ENCODE data around the gene VPS26B.

GRCh38 chr11:134223836-134224709, at the start of gene VPS26B, which contains the start of gene NCAPD3:
- TF ChIP-seq, protein P1, sequence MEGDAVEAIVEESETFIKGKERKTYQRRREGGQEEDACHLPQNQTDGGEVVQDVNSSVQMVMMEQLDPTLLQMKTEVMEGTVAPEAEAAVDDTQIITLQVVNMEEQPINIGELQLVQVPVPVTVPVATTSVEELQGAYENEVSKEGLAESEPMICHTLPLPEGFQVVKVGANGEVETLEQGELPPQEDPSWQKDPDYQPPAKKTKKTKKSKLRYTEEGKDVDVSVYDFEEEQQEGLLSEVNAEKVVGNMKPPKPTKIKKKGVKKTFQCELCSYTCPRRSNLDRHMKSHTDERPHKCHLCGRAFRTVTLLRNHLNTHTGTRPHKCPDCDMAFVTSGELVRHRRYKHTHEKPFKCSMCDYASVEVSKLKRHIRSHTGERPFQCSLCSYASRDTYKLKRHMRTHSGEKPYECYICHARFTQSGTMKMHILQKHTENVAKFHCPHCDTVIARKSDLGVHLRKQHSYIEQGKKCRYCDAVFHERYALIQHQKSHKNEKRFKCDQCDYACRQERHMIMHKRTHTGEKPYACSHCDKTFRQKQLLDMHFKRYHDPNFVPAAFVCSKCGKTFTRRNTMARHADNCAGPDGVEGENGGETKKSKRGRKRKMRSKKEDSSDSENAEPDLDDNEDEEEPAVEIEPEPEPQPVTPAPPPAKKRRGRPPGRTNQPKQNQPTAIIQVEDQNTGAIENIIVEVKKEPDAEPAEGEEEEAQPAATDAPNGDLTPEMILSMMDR (conservative IDR thresholded peaks at IDR 0.05) = no peak
- no peak for TF ChIP-seq EZH2 (IDR thresholded peaks at IDR 0.05; ENCODE audit: low read depth)

Data from PC-9 (cell line).